Natural killer cell (primary cell): Measurements from ENCODE around the gene RPP25L. TPM values are rescaled to one million over a fixed set of nuclear protein-coding genes. Genes with fewer than 3 reads are reported as not detected.

ENCODE experiments used
- ATAC-seq, 3 donors: fragments of 150-1000 bp in 2 of 3; fragments of 200-7000 bp in 1 of 3; cut with Tn5 transposase; 1 replicate in 1 of 3; 2 replicates in 2 of 3; pipeline ENCODE4 v1.10.0; 2021; ENCODE audit warnings: mild to moderate bottlenecking in 2 of 3, moderate library complexity in 2 of 3
- DNase-seq, 2 donors: peaks; one replicate each; pipeline versions ENCODE4 v3.0.0 to v3.0.0-alpha.2; 2013 to 2021; ENCODE audit warnings: mixed read lengths in 1 of 2
- H3K27ac ChIP-seq: one replicate; pipeline ENCODE4 v1.5.1; 2013; ENCODE audit warnings: mild to moderate bottlenecking, low read length
- H3K27me3 ChIP-seq: one replicate; pipeline ENCODE4 v1.6.1; 2013; ENCODE audit warnings: low read length; ENCODE audit not compliant: control insufficient read depth, insufficient read depth
- H3K36me3 ChIP-seq: one replicate; pipeline ENCODE4 v1.6.1; 2013; ENCODE audit warnings: low read length; ENCODE audit not compliant: control insufficient read depth, insufficient read depth
- H3K4me1 ChIP-seq: one replicate; pipeline ENCODE4 v1.6.1; 2013; ENCODE audit warnings: low read length; ENCODE audit not compliant: control insufficient read depth, insufficient read depth
- H3K4me3 ChIP-seq: one replicate; pipeline ENCODE4 v1.5.1; 2013; ENCODE audit warnings: low read length
- H3K9me3 ChIP-seq: one replicate; pipeline ENCODE4 v1.6.1; 2013; ENCODE audit warnings: low read length; ENCODE audit not compliant: control insufficient read depth, insufficient read depth
- H3K27ac Mint-ChIP-seq, 2 donors: one replicate each; pipeline ENCODE4 v1.8.0; 2022; ENCODE audit warnings: mild to moderate bottlenecking in 2 of 2, mixed read lengths in 2 of 2, moderate library complexity in 1 of 2
- H3K27me3 Mint-ChIP-seq, 2 donors: one replicate each; pipeline ENCODE4 v1.8.0; 2022; ENCODE audit warnings: low read depth in 2 of 2, mixed read lengths in 2 of 2
- H3K36me3 Mint-ChIP-seq: one replicate; pipeline ENCODE4 v1.8.0; 2022; ENCODE audit warnings: mixed read lengths
- H3K4me1 Mint-ChIP-seq, 2 donors: one replicate each; pipeline ENCODE4 v1.8.0; 2022; ENCODE audit warnings: mixed read lengths in 2 of 2
- H3K4me3 Mint-ChIP-seq: one replicate; pipeline ENCODE4 v1.8.0; 2022; ENCODE audit warnings: mild to moderate bottlenecking, moderate library complexity, mixed read lengths
- H3K9me3 Mint-ChIP-seq, 2 donors: one replicate each; pipeline ENCODE4 v1.8.0; 2022; ENCODE audit warnings: mixed read lengths in 2 of 2
- WGBS: methylation state at CpG from one replicate; pipeline ENCODE4 v1.1.7; 2013; ENCODE audit warnings: missing lambda C conversion rate; ENCODE audit not compliant: insufficient coverage; 5-methylcytosine and 5-hydroxymethylcytosine counted together
- intact Hi-C: fragments of 100-400 bp; cut with micrococcal nuclease; formaldehyde crosslinking; loops from one replicate; pipeline ENCODE4 v1.14.2; 2022
- total RNA-seq, 4 donors: library from RNA; stranded (reverse); fragments of 120-200 nt in 1 of 4; gene quantifications; one replicate each; pipeline versions ENCODE4 v1.2.3 to v1.2.4, GENCODE V29; 2013 to 2022
- TF ChIP-seq, protein P1 (sequence below): fragments of 200-600 bp; IDR thresholded peaks from one replicate; pipeline ENCODE4 v1.8.0; 2022; ENCODE audit warnings: antibody characterized with exemption

The RPP25L gene
- total RNA-seq, 3 donors from 2014 or later (not counting 1 experiment from before 2014, with no cell fraction given), result 9.3 to 15.0 (median 9.8) TPM

- no peak for ATAC-seq
- Histone ChIP-seq H3K36me3 (no peaks in the 10 kb centered on the region), H3K27ac (no peak overlapping the region), H3K4me3 (no peak overlapping the region), H3K27me3 (peaks cover 15% of the 10 kb centered on the region), H3K9me3 (no peaks in the 10 kb centered on the region), H3K4me1 (peaks cover 5% of the 10 kb centered on the region)
- peaks cover 52 to 74% of the 10 kb centered on the region in 2 donors for H3K27me3 Mint-ChIP-seq
- 93% methylated on average over 4 of the region's 5 CpGs for WGBS
- TF ChIP-seq, protein P1, sequence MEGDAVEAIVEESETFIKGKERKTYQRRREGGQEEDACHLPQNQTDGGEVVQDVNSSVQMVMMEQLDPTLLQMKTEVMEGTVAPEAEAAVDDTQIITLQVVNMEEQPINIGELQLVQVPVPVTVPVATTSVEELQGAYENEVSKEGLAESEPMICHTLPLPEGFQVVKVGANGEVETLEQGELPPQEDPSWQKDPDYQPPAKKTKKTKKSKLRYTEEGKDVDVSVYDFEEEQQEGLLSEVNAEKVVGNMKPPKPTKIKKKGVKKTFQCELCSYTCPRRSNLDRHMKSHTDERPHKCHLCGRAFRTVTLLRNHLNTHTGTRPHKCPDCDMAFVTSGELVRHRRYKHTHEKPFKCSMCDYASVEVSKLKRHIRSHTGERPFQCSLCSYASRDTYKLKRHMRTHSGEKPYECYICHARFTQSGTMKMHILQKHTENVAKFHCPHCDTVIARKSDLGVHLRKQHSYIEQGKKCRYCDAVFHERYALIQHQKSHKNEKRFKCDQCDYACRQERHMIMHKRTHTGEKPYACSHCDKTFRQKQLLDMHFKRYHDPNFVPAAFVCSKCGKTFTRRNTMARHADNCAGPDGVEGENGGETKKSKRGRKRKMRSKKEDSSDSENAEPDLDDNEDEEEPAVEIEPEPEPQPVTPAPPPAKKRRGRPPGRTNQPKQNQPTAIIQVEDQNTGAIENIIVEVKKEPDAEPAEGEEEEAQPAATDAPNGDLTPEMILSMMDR, result no peak
- H3K27ac Mint-ChIP-seq, result no peak overlapping the region
- H3K4me1 Mint-ChIP-seq, result peaks cover 0 to 7% of the 10 kb centered on the region in 2 donors
- no peak overlapping the region for H3K4me3 Mint-ChIP-seq
- no peak for DNase-seq
- intact Hi-C loops, result no loop called here
- H3K36me3 Mint-ChIP-seq, result no peaks in the 10 kb centered on the region
- no peaks in the 10 kb centered on the region for H3K9me3 Mint-ChIP-seq
Observed at GRCh38 chr9:34582787-34583186, 29.1 kb downstream of the RPP25L start.

DNA sequence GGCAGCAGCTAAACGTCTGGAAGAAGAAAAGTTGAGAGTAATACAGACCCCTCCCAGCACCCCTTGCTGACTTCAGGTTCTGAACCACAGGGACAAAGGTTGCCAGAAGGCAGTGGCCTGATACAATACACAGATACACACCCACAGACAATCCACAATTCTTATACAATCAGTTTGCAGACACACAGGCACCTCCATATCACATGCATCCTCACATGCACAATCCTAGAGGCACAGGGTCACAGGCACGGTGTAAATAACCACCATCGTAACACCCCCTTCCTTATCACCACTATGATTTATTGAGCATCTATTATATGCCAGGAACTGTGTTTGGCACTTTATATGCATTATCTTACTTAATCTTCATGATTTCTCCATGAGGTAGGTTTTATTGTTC lies 30.6 kb downstream of the RPP25L start:
- ATAC-seq (no peak), DNase-seq (no peak)
- Mint-ChIP-seq H3K27me3 (peaks cover 54 to 71% of the 10 kb centered on the region in 2 donors), H3K4me1 (peaks cover 0 to 14% of the 10 kb centered on the region in 2 donors), H3K4me3 (no peak overlapping the region), H3K36me3 (no peaks in the 10 kb centered on the region), H3K27ac (no peak overlapping the region), H3K9me3 (no peaks in the 10 kb centered on the region)
- Histone ChIP-seq H3K36me3 (no peaks in the 10 kb centered on the region), H3K9me3 (no peaks in the 10 kb centered on the region), H3K4me3 (no peak overlapping the region), H3K4me1 (peaks cover 8% of the 10 kb centered on the region), H3K27me3 (peaks cover 25% of the 10 kb centered on the region), H3K27ac (no peak overlapping the region)
- intact Hi-C loops, result no loop called here
- WGBS, result 82% methylated on average over 3 of the region's 3 CpGs
- TF ChIP-seq, protein P1, result no peak

GRCh38 chr9:34580358-34580757 lies 31.5 kb downstream of the RPP25L start:
- no peak overlapping the region for H3K27ac Mint-ChIP-seq
- TF ChIP-seq, protein P1, result no peak
- no peaks in the 10 kb centered on the region for H3K9me3 Mint-ChIP-seq
- H3K4me3 ChIP-seq, result no peak overlapping the region
- WGBS, result 59% methylated on average over 8 of the region's 8 CpGs
- intact Hi-C loops, result no loop called here
- H3K9me3 ChIP-seq, result no peaks in the 10 kb centered on the region
- no peak overlapping the region for H3K27ac ChIP-seq
- H3K36me3 Mint-ChIP-seq, result no peaks in the 10 kb centered on the region
- no peak overlapping the region for H3K4me3 Mint-ChIP-seq
- H3K27me3 Mint-ChIP-seq, result peaks cover 54 to 68% of the 10 kb centered on the region in 2 donors
- ATAC-seq (no peak), DNase-seq (no peak)
- peaks cover 8% of the 10 kb centered on the region for H3K4me1 ChIP-seq
- no peaks in the 10 kb centered on the region for H3K36me3 ChIP-seq
- H3K4me1 Mint-ChIP-seq, result peaks cover 0 to 8% of the 10 kb centered on the region in 2 donors
- H3K27me3 ChIP-seq, result peaks cover 25% of the 10 kb centered on the region

GRCh38 chr9:34579808-34580163 lies 32.1 kb downstream of the RPP25L start:
- peaks cover 25% of the 10 kb centered on the region for H3K27me3 ChIP-seq
- 72% methylated on average over 5 of the region's 5 CpGs for WGBS
- ATAC-seq (no peak), DNase-seq (no peak)
- H3K4me3 ChIP-seq, result no peak overlapping the region
- H3K4me1 Mint-ChIP-seq, result peaks cover 0 to 8% of the 10 kb centered on the region in 2 donors
- intact Hi-C loops, result no loop called here
- H3K4me3 Mint-ChIP-seq, result no peak overlapping the region
- no peak overlapping the region for H3K27ac ChIP-seq
- H3K36me3 ChIP-seq, result no peaks in the 10 kb centered on the region
- H3K9me3 Mint-ChIP-seq, result no peaks in the 10 kb centered on the region
- H3K9me3 ChIP-seq, result no peaks in the 10 kb centered on the region
- TF ChIP-seq, protein P1, result no peak
- H3K27ac Mint-ChIP-seq, result no peak overlapping the region
- H3K4me1 ChIP-seq, result peaks cover 8% of the 10 kb centered on the region
- H3K27me3 Mint-ChIP-seq, result peaks cover 56 to 66% of the 10 kb centered on the region in 2 donors
- no peaks in the 10 kb centered on the region for H3K36me3 Mint-ChIP-seq
